T-helper 1 cell treated with Interleukin-12 subunit alpha and Interleukin-12 subunit beta and Interleukin-4 antibody, amounts not matched to agents 30 μg/mL and 1 μg/mL, for 36 hours (primary cell): Measurements from ENCODE around the gene KCTD14.

Experiments
- H3K27ac Mint-ChIP-seq: one replicate; pipeline ENCODE4 v1.8.0; 2021; ENCODE audit warnings: mild to moderate bottlenecking, mixed read lengths
- H3K27me3 Mint-ChIP-seq: one replicate; pipeline ENCODE4 v1.8.0; 2021; ENCODE audit warnings: low read depth, mixed read lengths
- H3K36me3 Mint-ChIP-seq: one replicate; pipeline ENCODE4 v1.8.0; 2021; ENCODE audit warnings: low read depth, mixed read lengths
- H3K4me1 Mint-ChIP-seq: one replicate; pipeline ENCODE4 v1.8.0; 2021; ENCODE audit warnings: low read depth, mixed read lengths
- H3K4me3 Mint-ChIP-seq: one replicate; pipeline ENCODE4 v1.8.0; 2021; ENCODE audit warnings: mild to moderate bottlenecking, moderate library complexity, mixed read lengths
- H3K9me3 Mint-ChIP-seq: one replicate; pipeline ENCODE4 v1.8.0; 2021; ENCODE audit warnings: mixed read lengths

KCTD14 gene

DNA sequence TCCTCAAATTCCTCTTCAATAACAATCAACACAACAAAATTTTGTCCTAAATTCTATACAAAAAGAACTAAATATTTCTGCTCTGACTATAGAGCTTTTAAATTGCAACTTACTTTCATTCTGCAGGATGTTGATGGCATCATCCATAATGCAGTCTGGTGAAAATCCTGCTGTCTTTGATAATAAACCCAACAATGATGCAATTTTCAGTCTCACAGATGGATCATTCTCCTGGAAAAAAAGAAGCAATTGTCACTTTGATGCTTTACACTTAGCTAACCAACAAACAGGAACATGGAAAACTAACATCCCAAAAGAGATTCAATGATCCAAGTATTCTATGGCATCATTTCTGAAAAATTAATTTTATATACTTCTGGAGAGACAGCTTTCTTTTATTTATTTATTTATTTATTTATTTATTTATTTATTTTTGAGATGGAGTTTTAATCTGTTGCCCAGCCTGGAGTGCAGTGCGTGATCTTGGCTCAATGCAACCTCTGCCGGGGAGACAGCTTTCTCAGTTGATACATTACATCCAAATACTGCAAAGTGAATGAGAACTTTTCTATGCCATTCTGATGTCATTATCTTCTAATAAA, 41.6 kb downstream of the KCTD14 start:
- no peak overlapping the region for H3K27ac Mint-ChIP-seq

DNA sequence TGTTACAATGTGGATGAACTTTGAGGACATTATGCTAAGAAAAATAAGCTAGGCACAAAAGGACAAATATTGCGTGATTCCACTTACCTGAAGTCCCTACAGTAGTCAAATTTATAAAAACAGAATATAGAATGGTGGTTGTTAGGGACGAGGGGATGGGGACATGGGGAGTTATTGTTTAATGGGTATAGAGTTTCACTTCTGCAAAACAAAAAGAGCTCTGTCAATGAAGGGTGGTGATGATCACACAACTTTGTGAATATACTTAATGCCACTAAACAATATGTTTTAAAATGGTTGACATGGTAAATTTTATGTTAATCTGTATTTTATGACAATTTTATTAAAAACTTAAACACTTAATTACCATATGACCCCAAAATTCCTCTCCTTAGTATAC, 54.7 kb downstream of the KCTD14 start:
- Mint-ChIP-seq H3K4me1 (peaks cover 3% of the 10 kb centered on the region), H3K36me3 (peaks cover 13% of the 10 kb centered on the region), H3K27ac (no peak overlapping the region), H3K4me3 (no peak overlapping the region), H3K9me3 (no peaks in the 10 kb centered on the region), H3K27me3 (no peaks in the 10 kb centered on the region)

More for the DNA sequence above, 41.6 kb downstream of the KCTD14 start:
- H3K9me3 Mint-ChIP-seq = no peaks in the 10 kb centered on the region
- no peak overlapping the region for H3K4me3 Mint-ChIP-seq
- peaks cover 42% of the 10 kb centered on the region for H3K36me3 Mint-ChIP-seq
- no peaks in the 10 kb centered on the region for H3K27me3 Mint-ChIP-seq
- H3K4me1 Mint-ChIP-seq = peaks cover 13% of the 10 kb centered on the region

DNA sequence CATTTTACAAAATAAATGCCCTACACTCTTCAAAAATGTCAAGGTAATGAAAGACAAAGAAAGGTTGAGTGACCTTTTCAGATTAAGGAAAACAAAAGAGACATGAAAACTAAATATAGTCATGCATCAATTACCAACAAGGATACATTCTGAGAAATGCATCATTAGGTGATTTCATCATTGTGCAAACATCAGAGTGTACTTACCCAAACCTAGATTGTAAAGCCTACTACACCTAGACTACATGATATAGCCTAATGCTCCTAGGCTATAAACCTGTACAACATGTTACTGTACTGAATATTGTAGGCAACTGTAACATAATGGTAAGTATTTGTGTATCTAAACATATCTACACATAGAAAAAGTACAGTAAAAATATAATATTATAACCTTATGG, 55.3 kb downstream of the KCTD14 start:
- no peak overlapping the region for H3K4me3 Mint-ChIP-seq
- H3K4me1 Mint-ChIP-seq = peaks cover 3% of the 10 kb centered on the region
- H3K27ac Mint-ChIP-seq = no peak overlapping the region
- H3K36me3 Mint-ChIP-seq = peaks cover 13% of the 10 kb centered on the region
- no peaks in the 10 kb centered on the region for H3K27me3 Mint-ChIP-seq
- H3K9me3 Mint-ChIP-seq = no peaks in the 10 kb centered on the region

DNA sequence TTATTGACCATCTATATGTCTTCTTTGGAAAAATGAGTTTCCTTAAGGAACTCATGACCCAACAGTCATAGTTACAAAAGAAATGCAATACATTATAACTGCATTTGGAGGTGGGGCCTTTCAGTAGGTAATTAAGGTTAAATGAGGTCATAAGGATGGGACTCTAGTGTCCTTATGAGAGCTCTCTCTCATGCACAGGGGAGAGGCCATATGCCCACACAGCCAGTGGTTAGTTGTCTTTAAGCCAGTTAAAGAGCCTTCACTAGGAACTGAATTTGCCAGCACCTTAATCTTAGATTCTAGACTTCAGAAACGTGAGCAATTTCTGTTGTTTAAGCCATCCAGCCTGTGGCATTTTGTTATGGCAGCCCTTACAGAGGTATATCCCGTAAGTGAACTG, 56.0 kb downstream of the KCTD14 start:
- Mint-ChIP-seq H3K4me1 (peaks cover 3% of the 10 kb centered on the region), H3K36me3 (peaks cover 13% of the 10 kb centered on the region), H3K27me3 (no peaks in the 10 kb centered on the region), H3K4me3 (no peak overlapping the region), H3K9me3 (no peaks in the 10 kb centered on the region), H3K27ac (no peak overlapping the region)

DNA sequence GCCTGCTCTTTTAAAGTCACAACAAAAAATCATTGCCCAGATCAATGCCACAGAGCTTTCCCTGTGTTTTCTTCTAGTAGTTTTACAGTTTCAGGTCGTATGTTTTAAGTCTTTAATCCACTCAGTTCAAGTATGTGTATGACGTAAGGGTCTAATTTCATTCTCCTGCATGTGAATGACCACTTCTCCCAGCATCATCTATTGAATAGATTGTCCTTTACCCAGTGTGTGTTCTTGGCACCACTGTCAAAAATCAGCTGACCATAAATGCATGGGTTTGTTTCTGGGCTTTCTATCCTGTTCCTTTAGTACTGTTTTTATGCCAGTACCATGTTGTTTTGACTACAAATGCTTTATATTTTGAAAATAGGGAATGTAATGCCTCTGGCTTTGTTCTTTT, 56.7 kb downstream of the KCTD14 start:
- no peaks in the 10 kb centered on the region for H3K27me3 Mint-ChIP-seq
- H3K36me3 Mint-ChIP-seq = peaks cover 13% of the 10 kb centered on the region
- no peak overlapping the region for H3K27ac Mint-ChIP-seq
- no peaks in the 10 kb centered on the region for H3K9me3 Mint-ChIP-seq
- no peak overlapping the region for H3K4me3 Mint-ChIP-seq
- peaks cover 3% of the 10 kb centered on the region for H3K4me1 Mint-ChIP-seq
